ENCODE results near the gene ANKS1B. TPM values are rescaled to one million over a fixed set of nuclear protein-coding genes. Genes with fewer than 3 reads are reported as not detected.
"Not testable (repeated sequence)": the region's sequence is repeated elsewhere in the genome, so short reads cannot be mapped to it uniquely, and the experiment has no call there.

The ANKS1B gene
- total RNA-seq, 1 experiment from 2014 or later = 15.1 TPM

- in situ Hi-C loops (cut with HindIII; ENCODE audit: low pct_unique_long_range_greater_than_20kb, low sequenced_read_pairs) = no loop called here
- peak; percentile 85 for DNase-seq (ENCODE audit: low read depth, low spot score)
Measured at GRCh38 chr12:99260456-99260996, 724.2 kb downstream of the ANKS1B start.

- peak; percentile 100 for DNase-seq (ENCODE audit: low read depth, low spot score)
- in situ Hi-C loops (cut with HindIII; ENCODE audit: low pct_unique_long_range_greater_than_20kb, low sequenced_read_pairs) = no loop called here
Measured at GRCh38 chr12:99259040-99259934, 725.4 kb downstream of the ANKS1B start.

- peak; percentile 63 for DNase-seq (ENCODE audit: low read depth, low spot score)
- in situ Hi-C loops (cut with HindIII; ENCODE audit: low pct_unique_long_range_greater_than_20kb, low sequenced_read_pairs) = no loop called here
Measured at GRCh38 chr12:99257672-99258071, 727.1 kb downstream of the ANKS1B start.

- DNase-seq (ENCODE audit: low read depth, low spot score) = peak; percentile 85
- in situ Hi-C loops (cut with HindIII; ENCODE audit: low pct_unique_long_range_greater_than_20kb, low sequenced_read_pairs) = no loop called here
Measured at GRCh38 chr12:99253068-99253467, 731.7 kb downstream of the ANKS1B start.

- in situ Hi-C loops (cut with HindIII; ENCODE audit: low pct_unique_long_range_greater_than_20kb, low sequenced_read_pairs) = no loop called here
- DNase-seq (ENCODE audit: low read depth, low spot score) = no peak
Measured at GRCh38 chr12:99250091-99250490, 734.6 kb downstream of the ANKS1B start.

- DNase-seq (ENCODE audit: low read depth, low spot score) = no peak
- in situ Hi-C loops (cut with HindIII; ENCODE audit: low pct_unique_long_range_greater_than_20kb, low sequenced_read_pairs) = no loop called here
Measured at GRCh38 chr12:99249543-99249942, 735.2 kb downstream of the ANKS1B start.

- DNase-seq (ENCODE audit: low read depth, low spot score); in situ Hi-C loops (cut with HindIII; ENCODE audit: low pct_unique_long_range_greater_than_20kb, low sequenced_read_pairs): not testable (repeated sequence)
Measured at GRCh38 chr12:99237907-99238538, 746.7 kb downstream of the ANKS1B start.

- in situ Hi-C loops (cut with HindIII; ENCODE audit: low pct_unique_long_range_greater_than_20kb, low sequenced_read_pairs) = no loop called here
- DNase-seq (ENCODE audit: low read depth, low spot score) = no peak
Measured at GRCh38 chr12:99235381-99235780, 749.4 kb downstream of the ANKS1B start.

GRCh38 chr12:99234702-99235101 is 750.0 kb downstream of the ANKS1B start:
- in situ Hi-C loops (cut with HindIII; ENCODE audit: low pct_unique_long_range_greater_than_20kb, low sequenced_read_pairs) = no loop called here
- no peak for DNase-seq (ENCODE audit: low read depth, low spot score)

- no peak for DNase-seq (ENCODE audit: low read depth, low spot score)
Measured at GRCh38 chr12:99232324-99232723, 752.4 kb downstream of the ANKS1B start.

GRCh38 chr12:99231031-99231430 is 753.7 kb downstream of the ANKS1B start:
- in situ Hi-C loops (cut with HindIII; ENCODE audit: low pct_unique_long_range_greater_than_20kb, low sequenced_read_pairs) = no loop called here
- DNase-seq (ENCODE audit: low read depth, low spot score) = no peak

More at GRCh38 chr12:99232324-99232723, 752.4 kb downstream of the ANKS1B start:
- in situ Hi-C loops (cut with HindIII; ENCODE audit: low pct_unique_long_range_greater_than_20kb, low sequenced_read_pairs) = no loop called here

- in situ Hi-C loops (cut with HindIII; ENCODE audit: low pct_unique_long_range_greater_than_20kb, low sequenced_read_pairs) = no loop called here
- no peak for DNase-seq (ENCODE audit: low read depth, low spot score)
Measured at GRCh38 chr12:99224237-99224636, 760.5 kb downstream of the ANKS1B start.

GRCh38 chr12:99223579-99223978 is 761.2 kb downstream of the ANKS1B start:
- in situ Hi-C loops (cut with HindIII; ENCODE audit: low pct_unique_long_range_greater_than_20kb, low sequenced_read_pairs) = no loop called here
- no peak for DNase-seq (ENCODE audit: low read depth, low spot score)

- no peak for DNase-seq (ENCODE audit: low read depth, low spot score)
- in situ Hi-C loops (cut with HindIII; ENCODE audit: low pct_unique_long_range_greater_than_20kb, low sequenced_read_pairs) = no loop called here
Measured at GRCh38 chr12:99213047-99213446, 771.7 kb downstream of the ANKS1B start.

- no peak for DNase-seq (ENCODE audit: low read depth, low spot score)
- in situ Hi-C loops (cut with HindIII; ENCODE audit: low pct_unique_long_range_greater_than_20kb, low sequenced_read_pairs) = no loop called here
Measured at GRCh38 chr12:99212275-99212674, 772.5 kb downstream of the ANKS1B start.

- no peak for DNase-seq (ENCODE audit: low read depth, low spot score)
- in situ Hi-C loops (cut with HindIII; ENCODE audit: low pct_unique_long_range_greater_than_20kb, low sequenced_read_pairs) = no loop called here
Measured at GRCh38 chr12:99205111-99205510, 779.6 kb downstream of the ANKS1B start.

GRCh38 chr12:99201906-99202645 is 782.7 kb downstream of the ANKS1B start:
- DNase-seq (ENCODE audit: low read depth, low spot score) = no peak
- in situ Hi-C loops (cut with HindIII; ENCODE audit: low pct_unique_long_range_greater_than_20kb, low sequenced_read_pairs) = no loop called here

Measured in SK-MEL-5 (cell line).